ENCODE results near the gene STAC2.

The STAC2 gene

GRCh38 chr17:39231591-39232551 lies 6.1 kb upstream of the STAC2 start:
- peak in 15 of 56 donors; percentile 11 to 58 (median 19) for DNase-seq

DNA sequence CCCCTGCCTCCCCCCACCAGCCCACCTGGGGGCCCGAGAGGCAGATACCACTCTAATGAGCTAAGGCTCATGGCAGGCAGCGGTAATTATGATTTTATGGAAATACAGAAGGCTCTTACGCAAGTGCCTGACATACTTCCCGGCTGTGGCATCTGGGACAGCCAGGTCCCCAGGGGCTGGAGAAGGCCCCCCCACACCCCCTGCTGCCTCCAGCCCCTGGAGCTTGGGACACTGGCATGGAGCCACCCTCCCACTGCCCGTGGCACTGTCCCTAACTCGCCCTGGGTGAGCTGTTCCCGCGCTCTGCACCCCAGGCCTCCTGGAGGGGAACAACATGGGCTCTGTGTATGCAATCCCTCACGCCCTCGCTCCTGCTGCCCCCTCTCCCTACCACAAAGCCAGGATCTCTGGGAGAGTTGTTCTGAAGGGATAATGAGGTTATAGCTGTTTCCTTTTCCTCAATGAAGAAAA lies 5.4 kb upstream of the STAC2 start:
- DNase-seq, result no peak

DNA sequence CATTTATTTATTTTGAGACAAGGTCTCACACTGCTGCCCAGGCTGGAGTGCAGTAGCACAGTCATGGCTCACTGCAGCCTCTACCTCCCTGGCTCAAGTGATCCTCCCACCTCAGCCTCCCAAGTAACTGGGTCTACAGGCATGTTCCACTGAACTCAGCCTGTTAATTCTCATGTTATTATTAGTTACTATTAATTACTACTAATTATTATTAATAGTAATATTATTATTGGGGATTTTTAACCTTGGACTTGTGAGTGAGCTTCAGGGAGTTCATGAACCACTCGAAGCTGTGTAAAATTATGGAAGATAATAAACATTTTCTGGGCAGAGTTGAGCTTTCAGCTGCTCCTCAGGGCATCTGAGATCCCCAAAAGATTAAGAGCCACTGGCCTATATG lies 4.6 kb upstream of the STAC2 start:
- DNase-seq, result no peak

DNA sequence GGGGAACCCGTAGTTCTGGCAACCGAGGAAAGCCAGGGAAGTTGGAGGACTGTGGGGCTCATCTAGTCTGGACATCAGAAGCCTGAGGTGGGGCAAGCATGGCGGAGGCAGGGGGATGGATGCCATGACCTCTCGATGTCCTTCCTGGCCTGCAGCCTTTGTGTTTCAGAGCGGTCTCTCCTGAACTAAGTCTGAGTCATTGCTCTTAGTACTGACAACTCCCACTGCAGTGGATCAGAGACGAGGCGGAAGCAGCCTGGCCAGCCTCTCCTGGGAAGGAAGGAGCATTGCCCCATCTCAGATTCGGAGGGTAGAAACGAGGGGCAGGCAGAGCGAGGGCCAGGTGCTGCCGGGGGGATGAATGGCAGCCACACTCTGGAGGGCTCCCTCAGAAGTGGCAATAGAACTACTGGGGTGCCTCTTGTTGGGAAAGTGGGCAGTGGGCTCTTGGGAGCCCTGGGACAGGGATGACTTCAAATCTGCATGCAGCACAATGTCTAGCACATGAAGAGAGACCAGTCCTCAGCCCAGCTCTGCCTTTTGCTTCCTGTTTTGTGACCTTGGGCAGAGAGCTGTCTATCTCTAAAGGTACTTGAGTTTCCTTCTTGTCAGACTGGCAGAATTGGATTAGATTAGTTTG lies 3.6 kb upstream of the STAC2 start:
- no peak for DNase-seq

- no peak for DNase-seq
These were observed 1.7 kb upstream of the STAC2 start for GRCh38 chr17:39227364-39227919.

DNA sequence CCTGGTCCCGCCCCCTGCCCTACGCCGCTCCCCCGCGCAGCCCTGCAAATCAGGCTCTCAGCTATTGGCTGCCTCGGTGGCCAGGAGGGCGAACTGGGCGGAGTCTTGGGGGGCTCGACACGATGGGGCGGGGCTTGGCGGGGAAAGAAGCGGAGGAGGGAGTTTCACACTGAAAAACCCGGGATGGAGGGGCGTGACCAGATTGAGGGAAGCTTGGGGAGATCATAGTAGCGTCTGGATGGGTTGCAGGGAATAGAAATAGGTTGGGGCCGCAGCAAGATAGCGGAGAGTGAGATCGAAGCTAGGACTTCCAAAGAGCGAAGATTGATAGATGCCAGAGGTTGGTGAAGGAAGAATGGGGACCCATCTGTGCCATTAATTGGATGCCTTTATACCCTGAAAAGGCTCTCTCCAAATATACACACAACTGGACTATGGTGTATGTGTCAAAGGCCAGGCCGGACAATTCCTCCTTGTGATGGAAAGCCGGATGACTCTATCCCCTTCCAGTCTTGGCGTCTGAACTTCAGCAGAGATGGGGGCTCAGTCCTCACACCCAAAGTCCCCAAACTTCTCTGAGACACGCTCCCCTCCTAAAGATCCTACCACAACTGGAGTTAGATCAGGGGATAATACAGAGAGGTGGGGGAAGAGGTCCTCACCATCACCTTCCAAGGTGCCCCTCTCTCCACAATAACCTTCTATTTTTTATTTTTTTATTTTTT lies 376 bp upstream of the STAC2 start:
- peak in 27 of 56 donors; percentile 11 to 69 (median 35) for DNase-seq

DNA sequence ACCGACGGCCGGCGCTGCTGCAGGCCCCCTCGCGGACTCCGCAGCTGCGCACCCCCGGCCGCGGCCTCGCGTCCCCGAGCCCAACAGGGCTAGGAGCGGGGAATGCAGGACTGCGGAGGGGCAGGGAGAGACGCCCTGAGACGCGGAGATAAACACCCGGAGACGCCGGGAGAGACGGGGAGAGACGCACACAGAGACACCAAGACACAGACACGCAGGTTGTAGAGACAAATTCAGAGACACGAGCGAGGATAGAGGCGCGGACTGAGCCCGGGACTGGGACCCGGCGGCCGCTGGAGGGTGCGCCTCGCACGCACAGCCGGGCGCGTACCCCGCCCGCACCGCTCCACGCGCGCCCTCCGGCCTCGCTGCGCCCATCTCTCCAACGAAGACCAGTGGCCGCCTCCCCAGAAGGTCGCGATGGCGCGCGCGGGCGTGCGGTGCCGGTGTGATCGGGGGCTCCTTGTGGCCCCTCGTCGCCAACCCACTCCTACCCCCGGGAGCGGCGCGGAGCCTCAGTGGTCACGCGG lies 902 bp downstream of the STAC2 start:
- no peak for DNase-seq

DNA sequence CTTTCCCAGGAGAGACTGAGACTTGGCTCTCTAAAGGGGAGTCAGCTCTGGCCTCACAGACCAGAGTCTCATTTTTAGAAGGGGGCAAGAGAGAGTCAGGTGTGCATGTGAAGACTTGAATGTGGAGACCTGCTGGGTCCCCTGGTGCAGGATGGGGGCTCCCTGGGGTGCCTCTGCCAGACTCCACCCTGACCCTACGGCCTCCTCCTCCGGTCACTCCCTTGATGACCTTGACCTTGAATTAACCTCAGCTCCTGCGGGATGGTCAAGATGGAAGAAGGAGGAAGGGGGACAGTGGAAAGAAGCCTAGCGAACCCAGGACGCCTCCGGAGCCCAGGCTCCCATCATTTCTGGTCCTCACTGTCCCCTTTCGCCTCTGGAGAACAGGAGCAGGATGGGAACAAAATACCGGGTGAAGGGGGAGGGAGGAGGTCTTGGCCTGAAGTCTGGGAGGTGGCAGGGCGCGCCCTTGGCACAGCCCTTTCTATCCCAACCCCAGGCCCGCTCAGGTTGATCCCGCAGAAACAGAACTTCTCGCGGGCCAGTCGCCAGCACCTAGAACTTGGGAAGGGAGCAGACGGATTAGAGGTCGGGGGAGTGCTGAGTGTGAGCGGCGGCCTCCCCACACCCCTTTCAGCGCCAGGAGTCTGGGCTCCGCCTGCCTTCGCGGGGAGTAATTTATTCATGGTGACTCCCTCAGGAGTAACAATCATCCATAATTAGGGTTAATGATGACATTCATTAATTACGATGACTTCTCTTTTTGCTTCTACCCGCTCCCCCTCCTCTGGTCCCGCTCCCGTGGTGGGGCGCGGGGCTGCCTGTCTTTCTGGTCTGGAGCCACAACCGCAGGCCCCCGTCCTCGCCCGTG lies 1.6 kb downstream of the STAC2 start:
- no peak for DNase-seq

DNA sequence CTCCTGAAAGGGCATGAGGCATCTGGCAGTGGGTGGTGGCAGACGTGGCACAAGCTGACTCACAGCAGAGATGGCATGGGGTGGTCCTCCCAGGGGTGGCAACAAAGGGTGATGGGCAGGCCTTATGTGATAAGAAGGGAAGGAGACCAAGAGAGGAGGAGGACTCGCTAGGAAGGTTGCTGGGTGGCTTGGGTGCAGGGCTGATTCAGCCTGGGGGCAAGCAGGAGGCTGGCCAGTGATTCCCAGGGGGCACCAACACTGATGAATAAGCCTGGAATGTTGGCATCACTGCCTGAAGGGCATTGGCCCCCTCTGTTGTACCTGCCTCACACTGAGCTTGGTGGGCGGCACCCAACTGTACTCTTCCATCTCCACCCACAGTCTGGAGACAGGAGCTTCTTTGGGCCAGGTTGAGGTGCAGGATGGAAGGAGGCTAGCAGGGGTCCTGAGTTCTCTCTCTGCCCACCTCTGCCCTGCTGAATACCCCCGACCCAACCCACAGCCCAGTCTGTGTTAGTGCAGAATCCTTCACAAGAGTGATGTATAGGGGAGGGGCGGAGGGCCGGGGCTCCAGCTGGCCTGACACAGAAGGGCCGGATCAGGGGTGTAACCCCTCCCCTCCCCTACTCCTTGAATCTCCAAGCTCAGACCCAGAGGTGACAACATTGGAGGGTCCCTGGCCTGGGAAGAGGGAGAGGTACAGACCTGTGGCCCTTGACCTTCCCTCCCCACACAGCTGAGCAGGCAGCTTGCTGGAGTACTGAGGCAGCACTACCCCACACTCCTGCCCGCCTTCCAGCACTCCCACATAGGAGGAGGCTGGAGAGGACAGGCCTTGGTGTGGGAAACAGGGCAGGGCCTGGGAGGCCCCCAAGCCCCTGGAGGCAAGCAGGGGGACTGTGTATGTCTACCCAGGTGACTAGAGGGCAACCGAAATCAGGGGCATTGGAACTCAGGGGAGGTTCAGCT lies 2.6 kb downstream of the STAC2 start:
- DNase-seq, result no peak

GRCh38 chr17:39222151-39222550 lies 3.6 kb downstream of the STAC2 start:
- no peak for DNase-seq

DNA sequence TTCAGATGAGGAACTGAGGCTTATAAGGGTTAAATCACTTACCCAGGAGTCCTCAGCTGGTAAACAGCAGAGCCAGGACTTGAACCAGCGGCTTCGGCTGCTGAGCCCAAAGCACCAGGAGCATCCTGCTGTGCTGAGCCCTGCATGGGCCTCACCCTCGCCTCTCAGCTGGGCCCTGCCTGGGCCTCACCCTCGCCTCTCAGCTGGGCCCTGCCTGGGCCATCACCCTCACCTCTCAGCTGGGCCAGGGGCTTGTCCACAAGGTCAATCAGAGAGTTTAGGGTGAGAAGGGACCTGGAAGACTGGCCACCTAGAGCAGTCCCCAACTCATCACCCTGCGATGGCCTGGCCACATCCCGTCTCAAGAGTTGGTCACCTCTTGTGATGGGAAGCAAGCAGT lies 4.2 kb downstream of the STAC2 start:
- DNase-seq, result no peak

GRCh38 chr17:39219647-39220154 lies 6.0 kb downstream of the STAC2 start:
- DNase-seq, result peak in 44 of 56 donors; percentile 15 to 83 (median 51)

GRCh38 chr17:39218906-39219305 lies 6.8 kb downstream of the STAC2 start:
- DNase-seq, result no peak

DNA sequence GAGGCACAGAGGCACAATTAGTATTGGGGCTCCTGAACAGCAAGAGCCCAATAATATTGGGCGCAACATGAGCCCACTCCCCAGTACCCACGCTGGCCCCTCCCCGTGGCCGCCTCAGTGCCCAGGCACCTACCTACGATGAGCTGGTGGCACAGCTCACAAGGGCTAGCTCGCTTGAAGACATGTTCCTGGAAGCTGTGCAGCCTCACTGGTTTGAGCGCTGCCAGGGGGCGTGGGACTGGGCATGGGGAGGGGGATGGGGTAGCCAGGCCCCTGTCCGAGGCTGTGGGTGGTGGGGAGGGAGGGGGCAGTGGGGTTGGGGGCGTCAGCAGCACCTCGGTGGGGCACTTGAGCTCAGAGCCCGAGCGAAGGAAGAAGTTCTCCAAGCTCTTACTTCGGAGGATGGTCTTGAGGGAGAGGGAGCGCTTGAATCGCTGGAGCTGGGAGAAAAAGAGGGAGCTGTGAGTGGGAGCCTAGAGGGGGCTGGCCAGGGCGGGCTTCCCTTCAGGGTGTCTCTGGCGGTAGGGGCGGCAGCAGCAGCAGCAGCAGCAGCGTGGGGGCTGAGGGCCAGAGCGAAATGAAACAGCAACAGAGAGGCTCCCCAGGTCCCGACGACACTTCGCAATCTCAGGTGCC lies 7.9 kb downstream of the STAC2 start:
- no peak for DNase-seq

DNA sequence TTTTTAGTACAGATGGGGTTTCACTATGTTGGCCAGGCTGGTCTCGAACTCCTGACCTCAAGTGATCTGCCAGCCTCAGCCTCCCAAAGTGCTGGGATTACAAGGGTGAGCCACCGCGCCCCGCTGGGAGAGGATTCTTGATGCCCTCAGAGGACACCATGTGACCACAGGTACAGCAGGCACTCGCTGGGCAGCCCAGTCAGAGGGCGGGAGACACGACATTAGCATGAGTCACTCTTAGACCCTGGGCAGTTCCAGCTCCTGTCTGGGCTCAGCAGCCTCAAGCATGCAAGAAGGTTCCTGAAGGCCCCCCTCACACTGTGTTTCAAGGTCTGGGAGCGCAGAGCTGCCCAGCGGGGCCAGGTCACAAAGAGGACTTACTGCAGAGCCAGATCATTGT lies 11.9 kb downstream of the STAC2 start:
- DNase-seq, result no peak

GRCh38 chr17:39212841-39213480 lies 12.8 kb downstream of the STAC2 start:
- DNase-seq, result no peak

DNA sequence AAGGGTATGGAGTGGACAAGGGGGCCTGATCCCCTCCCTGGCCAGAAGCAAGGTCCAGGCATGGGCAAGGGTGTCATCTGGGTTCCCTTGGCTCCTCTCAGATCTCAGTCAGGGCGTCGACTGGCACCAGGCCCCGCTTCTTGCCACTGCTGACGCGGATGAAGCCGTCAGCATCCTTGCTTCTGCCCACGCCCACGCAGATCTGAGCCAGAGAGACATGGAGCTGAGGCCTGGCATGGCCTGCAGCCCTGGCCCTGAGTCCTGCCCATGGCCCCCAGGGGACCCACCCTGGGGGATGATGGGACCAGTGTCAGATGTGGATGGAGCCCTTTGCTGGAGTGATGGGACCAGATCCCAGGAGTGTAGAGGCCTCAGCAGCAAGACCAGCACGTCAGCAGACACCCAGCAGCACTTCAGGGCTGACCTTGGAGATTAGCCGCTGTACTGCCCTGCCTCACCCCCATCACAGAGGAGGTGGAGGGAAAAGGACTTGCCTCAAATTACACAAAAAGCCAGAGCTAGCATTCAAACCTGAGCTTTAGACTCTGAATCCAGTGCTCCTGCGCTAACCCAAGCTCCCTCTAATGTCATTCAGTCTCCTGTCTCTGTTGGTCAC lies 13.4 kb downstream of the STAC2 start:
- DNase-seq, result no peak
